Measurements from ENCODE around the gene IL11.

The IL11 gene

GRCh38 chr19:55369653-55370304 lies 484 bp downstream of the IL11 start:
- DNase-seq, result peak; percentile 85

- DNase-seq, result peak; percentile 77
These were observed 1.3 kb downstream of the IL11 start for GRCh38 chr19:55368701-55369563.

- DNase-seq, result no peak
These were observed 2.2 kb downstream of the IL11 start for GRCh38 chr19:55368106-55368505.

- DNase-seq, result no peak
These were observed 3.5 kb downstream of the IL11 start for GRCh38 chr19:55366790-55367189.

GRCh38 chr19:55365964-55366363 lies 4.3 kb downstream of the IL11 start:
- no peak for DNase-seq

GRCh38 chr19:55365245-55365644 lies 5.0 kb downstream of the IL11 start:
- DNase-seq, result no peak

- no peak for DNase-seq
These were observed 7.1 kb downstream of the IL11 start, which contains the start of gene GARIN5B for GRCh38 chr19:55362990-55363716. TSS of gene GARIN5B (minus strand) at chr19:55363260. CDS start at chr19:55363066, 194 bp downstream.

GRCh38 chr19:55362174-55362989 lies 7.9 kb downstream of the IL11 start:
- no peak for DNase-seq

GRCh38 chr19:55360902-55361301 lies 9.4 kb downstream of the IL11 start:
- no peak for DNase-seq

- DNase-seq, result no peak
These were observed 11.0 kb downstream of the IL11 start for GRCh38 chr19:55358943-55359908.

GRCh38 chr19:55358493-55358892 lies 11.8 kb downstream of the IL11 start:
- DNase-seq, result no peak

- DNase-seq, result no peak
These were observed 14.9 kb downstream of the IL11 start for GRCh38 chr19:55355213-55355821.

GRCh38 chr19:55354698-55355212 lies 15.5 kb downstream of the IL11 start, which contains the start of gene COX6B2:
TSS of gene COX6B2 (minus strand) at chr19:55354719. CDS start at chr19:55354521, 198 bp downstream.
- no peak for DNase-seq

- peak; percentile 58 for DNase-seq
These were observed 16.2 kb downstream of the IL11 start for GRCh38 chr19:55353803-55354697.

GRCh38 chr19:55353356-55353802 lies 16.9 kb downstream of the IL11 start:
- DNase-seq, result no peak

- no peak for DNase-seq
These were observed 17.6 kb downstream of the IL11 start for GRCh38 chr19:55352549-55353145.

GRCh38 chr19:55352040-55352439 lies 18.2 kb downstream of the IL11 start:
- no peak for DNase-seq

- DNase-seq, result no peak
These were observed 19.5 kb downstream of the IL11 start for GRCh38 chr19:55350620-55351315.
